ENCODE results near the gene ALK. TPM values are rescaled to one million over a fixed set of nuclear protein-coding genes. Genes with fewer than 3 reads are reported as not detected.

The ALK gene
- polyA plus RNA-seq, 1 of the 3 experiments (the other 2 are of a cell fraction), result 0.30 TPM

DNA sequence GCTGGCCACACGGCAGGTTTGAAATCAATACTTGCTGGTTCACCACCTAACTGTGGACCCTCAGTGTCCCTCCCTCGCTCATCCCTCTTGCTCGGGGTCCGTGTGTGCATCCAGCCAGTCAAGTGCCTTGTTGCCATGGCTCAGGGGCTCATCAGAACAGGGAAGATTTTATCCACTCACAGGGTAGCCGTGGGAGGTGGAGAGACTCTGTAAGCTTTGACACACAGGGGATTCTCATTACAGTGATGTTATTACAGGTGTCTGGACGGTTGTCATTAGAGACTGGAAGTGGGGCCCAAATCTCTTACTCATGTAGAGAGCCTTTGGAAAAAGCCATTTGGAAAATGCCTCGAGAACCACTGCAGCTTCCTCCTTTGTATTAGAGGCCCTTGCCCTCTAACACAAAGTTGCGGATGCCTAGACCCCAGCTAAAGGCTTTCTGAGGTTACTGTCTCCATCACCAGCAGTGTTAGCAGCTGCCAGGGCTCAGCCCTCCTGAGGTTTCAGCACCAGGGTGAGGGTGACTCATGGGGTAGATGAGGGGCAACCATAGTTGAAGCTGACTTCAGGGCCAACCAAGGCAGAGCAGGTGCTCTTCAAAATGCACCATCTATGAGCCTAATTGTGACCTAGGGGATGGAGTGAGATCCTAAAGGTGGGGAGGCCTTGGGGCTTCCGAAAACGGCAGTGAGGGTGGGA lies 610.6 kb downstream of the ALK start:
- ChIA-PET POLR2A (interaction anchor here (0.7 to 1.4 kb wide), 2 partner anchors 15 to 140 kb away, joined by 3 read pairs; no protein-coding TSS in a partner anchor), CTCF (interaction anchor here (0.6 to 6.3 kb wide), 10 partner anchors 12 to 761 kb away, joined by 3 to 91 read pairs (median 13); no protein-coding TSS in a partner anchor)
- Histone ChIP-seq H3K9me3 (no peaks in the 10 kb centered on the region), H3K36me3 (replicated peaks in 1 of 2; ENCODE audit: control insufficient read depth in 1 of 2, insufficient read depth in 2 of 2, low read length in 1 of 2) (peaks cover 0 to 7% of the 10 kb centered on the region in 2 experiments), H2AFZ (ENCODE audit: low read depth) (no peak overlapping the region), H3K27me3 (ENCODE audit: insufficient read depth) (no peaks in the 10 kb centered on the region), H3K4me2 (no peak overlapping the region), H3K27ac (ENCODE audit: low read depth in 2 of 2, low read length in 1 of 2) (peak overlapping the region in 1 of 2 experiments; percentile 93; a peak in 2 of 4 replicates), H3F3A (replicated peaks; ENCODE audit: insufficient read depth) (no peaks in the 10 kb centered on the region), H3K4me3 (ENCODE audit: low read depth in 2 of 2, low read length in 1 of 2) (no peak overlapping the region), H4K20me1 (ENCODE audit: insufficient read depth) (no peaks in the 10 kb centered on the region), H3K79me2 (ENCODE audit: insufficient read depth) (no peaks in the 10 kb centered on the region), H3K4me1 (ENCODE audit: control insufficient read depth in 1 of 2, insufficient read depth in 2 of 2, low read depth in 1 of 2, low read length in 1 of 2) (peaks cover 7 to 76% of the 10 kb centered on the region in 2 experiments; a peak in 2 of 4 replicates), H3K9me2 (no peaks in the 10 kb centered on the region), H3K9ac (no peak overlapping the region)
- no peak for DNase-seq
- WGBS (ENCODE audit: low lambda C conversion rate), result 34% methylated on average over 10 of the region's 10 CpGs
- TF ChIP-seq POLR2AphosphoS5 (IDR thresholded peaks at IDR 0.05; ENCODE audit: low read depth, low read length) (no peak), SMC3 (IDR thresholded peaks at IDR 0.05; ENCODE audit: low read depth, low read length) (no peak), SIN3A (IDR thresholded peaks at IDR 0.05; ENCODE audit: borderline replicate concordance, low read depth, low read length) (no peak)

DNA sequence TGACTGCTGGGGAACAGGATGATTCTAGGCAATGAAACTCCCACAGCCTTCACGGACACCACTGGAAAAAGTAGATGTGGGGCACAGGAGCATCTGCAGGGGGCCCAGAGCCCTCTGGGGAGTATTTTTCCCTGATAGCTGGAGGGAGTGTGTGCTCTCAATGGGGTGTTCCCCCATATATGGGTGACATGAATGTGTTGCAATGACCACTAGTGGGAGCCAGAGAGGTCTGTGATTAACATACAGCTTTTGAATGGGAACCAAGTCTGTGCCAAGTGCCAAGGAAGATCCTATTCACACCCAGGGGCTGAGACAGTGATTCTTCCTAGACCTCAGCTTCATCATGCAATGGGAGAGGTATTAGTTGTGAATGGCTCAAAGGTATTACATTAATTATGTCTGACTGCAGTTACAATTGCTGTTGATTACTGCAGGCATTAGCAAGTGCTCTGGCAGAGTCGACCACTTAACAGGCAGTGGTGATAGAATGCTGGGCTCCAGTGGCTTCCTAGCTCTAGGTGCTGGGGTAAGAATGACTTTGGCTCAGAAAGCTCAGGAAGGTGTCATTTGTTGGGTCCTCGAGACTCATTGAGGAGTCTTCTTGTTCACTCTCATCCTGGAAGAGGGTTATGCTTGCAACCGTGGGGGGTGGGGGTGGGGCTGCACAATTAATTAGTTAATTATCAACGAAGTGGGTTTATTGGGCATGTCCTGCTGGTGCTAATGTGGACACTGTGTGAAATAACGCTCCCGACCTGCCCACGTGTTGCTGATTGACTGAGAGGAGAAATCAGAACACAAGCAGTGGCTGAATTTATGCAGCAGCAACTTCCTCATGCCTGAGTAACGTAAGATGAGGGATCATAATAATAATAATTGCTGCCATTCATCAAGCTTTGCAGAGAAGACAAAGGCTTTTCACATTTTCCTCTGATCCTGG lies 612.0 kb downstream of the ALK start:
- 44% methylated on average over 9 of the region's 9 CpGs for WGBS (ENCODE audit: low lambda C conversion rate)
- no peaks in the 10 kb centered on the region for H3K27me3 ChIP-seq (ENCODE audit: insufficient read depth)
- peak; percentile 78 for DNase-seq

More for the DNA sequence above, 612.0 kb downstream of the ALK start:
- Histone ChIP-seq H3F3A (replicated peaks; ENCODE audit: insufficient read depth) (no peaks in the 10 kb centered on the region), H4K20me1 (ENCODE audit: insufficient read depth) (no peaks in the 10 kb centered on the region), H3K4me3 (ENCODE audit: low read depth in 2 of 2, low read length in 1 of 2) (no peak overlapping the region), H3K27ac (ENCODE audit: low read depth in 2 of 2, low read length in 1 of 2) (peak overlapping the region in 1 of 2 experiments; percentile 93; a peak in 2 of 4 replicates), H2AFZ (ENCODE audit: low read depth) (no peak overlapping the region), H3K36me3 (replicated peaks in 1 of 2; ENCODE audit: control insufficient read depth in 1 of 2, insufficient read depth in 2 of 2, low read length in 1 of 2) (peaks cover 0 to 7% of the 10 kb centered on the region in 2 experiments), H3K4me1 (ENCODE audit: control insufficient read depth in 1 of 2, insufficient read depth in 2 of 2, low read depth in 1 of 2, low read length in 1 of 2) (peaks cover 7 to 82% of the 10 kb centered on the region in 2 experiments; a peak in 2 of 4 replicates), H3K9ac (no peak overlapping the region), H3K4me2 (no peak overlapping the region), H3K9me2 (no peaks in the 10 kb centered on the region), H3K9me3 (no peaks in the 10 kb centered on the region), H3K79me2 (ENCODE audit: insufficient read depth) (no peaks in the 10 kb centered on the region)
- ChIA-PET CTCF (interaction anchor here (0.5 to 6.3 kb wide), 101 partner anchors 8 to 764 kb away, joined by 3 to 91 read pairs (median 5); partner anchors contain the start of gene ALK), POLR2A (interaction anchor here (0.7 to 2.3 kb wide), 6 partner anchors 11 to 260 kb away, joined by 3 to 10 read pairs (median 4); no protein-coding TSS in a partner anchor)
- TF ChIP-seq, protein P1, sequence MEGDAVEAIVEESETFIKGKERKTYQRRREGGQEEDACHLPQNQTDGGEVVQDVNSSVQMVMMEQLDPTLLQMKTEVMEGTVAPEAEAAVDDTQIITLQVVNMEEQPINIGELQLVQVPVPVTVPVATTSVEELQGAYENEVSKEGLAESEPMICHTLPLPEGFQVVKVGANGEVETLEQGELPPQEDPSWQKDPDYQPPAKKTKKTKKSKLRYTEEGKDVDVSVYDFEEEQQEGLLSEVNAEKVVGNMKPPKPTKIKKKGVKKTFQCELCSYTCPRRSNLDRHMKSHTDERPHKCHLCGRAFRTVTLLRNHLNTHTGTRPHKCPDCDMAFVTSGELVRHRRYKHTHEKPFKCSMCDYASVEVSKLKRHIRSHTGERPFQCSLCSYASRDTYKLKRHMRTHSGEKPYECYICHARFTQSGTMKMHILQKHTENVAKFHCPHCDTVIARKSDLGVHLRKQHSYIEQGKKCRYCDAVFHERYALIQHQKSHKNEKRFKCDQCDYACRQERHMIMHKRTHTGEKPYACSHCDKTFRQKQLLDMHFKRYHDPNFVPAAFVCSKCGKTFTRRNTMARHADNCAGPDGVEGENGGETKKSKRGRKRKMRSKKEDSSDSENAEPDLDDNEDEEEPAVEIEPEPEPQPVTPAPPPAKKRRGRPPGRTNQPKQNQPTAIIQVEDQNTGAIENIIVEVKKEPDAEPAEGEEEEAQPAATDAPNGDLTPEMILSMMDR (IDR thresholded peaks at IDR 0.05), result peak; percentile 95
- peak; percentile 62 for TF ChIP-seq SMC3 (IDR thresholded peaks at IDR 0.05; ENCODE audit: low read depth, low read length)
- TF ChIP-seq RAD21 (IDR thresholded peaks at IDR 0.05; ENCODE audit: low read length), result peak; percentile 73
- TF ChIP-seq RXRA (IDR thresholded peaks at IDR 0.05; ENCODE audit: borderline replicate concordance, low read depth), result no peak
